GM13977 (cell line): ENCODE data around the gene DZIP1.
"Not testable (repeated sequence)": the region's sequence is repeated elsewhere in the genome, so short reads cannot be mapped to it uniquely, and the experiment has no call there.

Source experiments
- DNase-seq: peaks from one replicate; pipeline ENCODE4 v3.0.0; 2012; ENCODE audit warnings: low spot score
- CTCF ChIP-seq: IDR thresholded peaks from 2 replicates; pipeline ENCODE4 v1.5.1; 2012; ENCODE audit warnings: mild to moderate bottlenecking, control low read depth; ENCODE audit not compliant: insufficient read depth; ENCODE audit errors: extremely low read depth, missing control alignments
- in situ Hi-C: fragments of 300-500 bp; cut with MboI; formaldehyde crosslinking; loops from one replicate; pipeline ENCODE4 v1.12.0; 2022; ENCODE audit warnings: low sequenced_read_pairs, low pct_unique_long_range_greater_than_20kb, mixed read lengths, inconsistent platforms; ENCODE audit not compliant: unreplicated experiment

The DZIP1 gene

GRCh38 chr13:95570016-95570415 lies 74.5 kb downstream of the DZIP1 start:
- in situ Hi-C loops = no loop called here
- no peak for TF ChIP-seq CTCF
- DNase-seq = no peak

- in situ Hi-C loops = no loop called here
- no peak for DNase-seq
- no peak for TF ChIP-seq CTCF
Measured at GRCh38 chr13:95568131-95568530, 76.4 kb downstream of the DZIP1 start.

- in situ Hi-C loops = not testable (repeated sequence)
Measured at GRCh38 chr13:95565758-95566157, 78.7 kb downstream of the DZIP1 start.

GRCh38 chr13:95564733-95565291 lies 79.7 kb downstream of the DZIP1 start:
- in situ Hi-C loops = no loop called here
- no peak for TF ChIP-seq CTCF
- no peak for DNase-seq

More at GRCh38 chr13:95565758-95566157, 78.7 kb downstream of the DZIP1 start:
- DNase-seq = not testable (repeated sequence)

- TF ChIP-seq CTCF = no peak
- in situ Hi-C loops = no loop called here
- no peak for DNase-seq
Measured at GRCh38 chr13:95564091-95564490, 80.4 kb downstream of the DZIP1 start.

- DNase-seq = no peak
- no peak for TF ChIP-seq CTCF
- in situ Hi-C loops = no loop called here
Measured at GRCh38 chr13:95560387-95560786, 84.1 kb downstream of the DZIP1 start.

GRCh38 chr13:95559100-95559499 lies 85.4 kb downstream of the DZIP1 start:
- in situ Hi-C loops = no loop called here
- DNase-seq = no peak
- TF ChIP-seq CTCF = no peak
